Ammon's horn (tissue), 1 donor: ENCODE measurements around the gene LRPAP1.
"Not testable (repeated sequence)": the region's sequence is repeated elsewhere in the genome, so short reads cannot be mapped to it uniquely, and the experiment has no call there.

Source experiments
- DNase-seq: peaks from one replicate; pipeline ENCODE4 v3.0.0-alpha.2; 2016; ENCODE audit warnings: low spot score

Gene LRPAP1

DNA sequence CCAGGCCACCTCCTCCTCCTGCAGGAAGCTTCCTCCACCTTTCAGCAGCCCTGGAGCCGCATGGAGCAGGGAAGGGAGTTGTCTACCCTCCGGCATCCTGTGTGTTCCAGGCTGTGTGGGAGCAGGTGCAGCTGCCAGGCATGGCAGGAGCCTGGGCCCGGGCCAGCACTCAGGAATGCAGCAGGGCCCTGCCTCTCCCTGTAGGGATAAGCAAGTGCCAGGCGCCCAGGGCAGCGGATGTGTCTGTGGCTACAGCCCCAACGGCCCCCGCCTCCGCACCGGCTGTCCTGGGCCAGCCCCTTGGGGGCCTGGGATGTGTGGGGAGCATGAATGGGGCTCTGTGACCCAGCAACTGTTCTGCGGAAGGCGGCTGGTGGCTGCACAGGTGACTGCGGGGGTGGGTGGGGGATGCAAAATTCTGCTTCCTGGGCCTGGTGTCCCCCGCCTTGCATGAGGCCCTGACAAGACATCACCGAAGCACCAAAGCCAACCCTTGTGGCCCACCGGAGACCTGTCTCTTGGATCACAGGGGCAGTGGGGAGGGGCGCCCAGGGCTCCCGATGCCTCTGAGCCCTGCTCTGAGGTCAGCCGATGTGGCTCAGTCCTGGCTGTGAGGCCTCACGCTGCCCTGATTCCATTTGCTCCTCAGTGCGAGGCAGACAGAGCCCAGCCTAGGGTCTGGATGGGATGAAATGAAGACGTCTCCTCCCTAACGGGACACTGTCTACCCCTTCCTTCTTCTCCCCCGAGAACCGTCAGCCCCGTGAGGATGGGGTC is 70.5 kb downstream of the LRPAP1 start:
- DNase-seq: peak; percentile 58

DNA sequence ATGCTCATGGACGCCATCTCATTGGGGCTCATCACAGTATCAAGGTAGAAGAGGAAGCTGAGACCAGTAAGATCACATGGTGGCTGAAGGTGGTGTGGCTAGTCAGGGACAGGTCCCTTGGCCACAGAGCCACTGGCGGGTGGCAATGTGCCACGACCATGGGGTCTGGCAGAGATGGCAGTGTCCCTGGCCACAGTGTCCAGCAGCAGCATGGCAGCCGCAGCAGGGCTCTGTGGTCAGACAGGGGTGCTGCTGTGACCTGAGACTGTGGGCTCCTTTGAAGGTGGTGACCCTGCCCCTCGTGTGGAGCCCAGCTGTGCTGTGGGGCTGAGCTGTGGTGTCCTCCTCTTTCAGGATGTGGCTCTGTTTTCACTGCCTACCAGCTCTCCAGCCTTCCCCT is 71.3 kb downstream of the LRPAP1 start:
- no peak for DNase-seq

GRCh38 chr4:3459156-3459555 is 73.1 kb downstream of the LRPAP1 start:
- DNase-seq: not testable (repeated sequence)

DNA sequence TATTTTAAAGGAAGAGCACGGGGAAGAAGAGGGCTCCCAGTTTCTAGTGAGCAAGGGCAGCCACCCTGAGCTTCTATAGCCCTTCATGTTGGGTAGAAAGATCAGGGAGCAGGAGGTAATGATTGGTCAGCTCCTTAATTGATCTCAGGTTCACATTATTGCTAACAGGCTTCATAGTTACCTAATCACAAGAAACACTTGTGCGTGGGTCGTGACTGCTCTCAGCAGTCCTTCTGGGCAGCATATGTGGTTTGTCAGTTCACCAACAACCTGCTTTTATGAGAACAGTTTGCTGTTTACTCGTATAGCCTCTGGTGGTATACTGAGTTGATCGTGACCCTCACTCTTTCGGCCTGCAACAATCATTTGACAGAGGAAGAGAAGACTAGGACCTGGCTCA is 73.9 kb downstream of the LRPAP1 start:
- DNase-seq: no peak

- DNase-seq: not testable (repeated sequence)
Measured at GRCh38 chr4:3455596-3455995, 76.6 kb downstream of the LRPAP1 start.
